DND-41 (cell line): ENCODE results near the gene GTF2F1.
"Not testable (repeated sequence)": the region's sequence is repeated elsewhere in the genome, so short reads cannot be mapped to it uniquely, and the experiment has no call there.

ENCODE experiments used
- ATAC-seq: fragments of 200-7000 bp; cut with Tn5 transposase; 3 replicates; pipeline ENCODE4 v1.9.1; 2021; ENCODE audit warnings: low read depth; ENCODE audit not compliant: insufficient read depth
- DNase-seq: peaks from one replicate; pipeline ENCODE4 v3.0.0-alpha.2; 2020
- H2AFZ ChIP-seq: 2 replicates; pipeline ENCODE4 v1.6.0; 2012; ENCODE audit warnings: low read depth, low read length
- H3K27ac ChIP-seq: 2 replicates; pipeline ENCODE4 v1.5.1; 2012; ENCODE audit warnings: low read length, inconsistent platforms
- H3K27me3 ChIP-seq: fragments of 200-600 bp; sonication (generic); 2 replicates; pipeline ENCODE4 v1.6.0; 2012; ENCODE audit warnings: low read length, mild to moderate bottlenecking, inconsistent platforms; ENCODE audit not compliant: insufficient read depth, poor library complexity
- H3K36me3 ChIP-seq: 2 replicates; pipeline ENCODE4 v1.5.1; 2012; ENCODE audit warnings: low read length, inconsistent platforms; ENCODE audit not compliant: insufficient read depth
- H3K4me1 ChIP-seq: 2 replicates; pipeline ENCODE4 v1.5.1; 2012; ENCODE audit warnings: mild to moderate bottlenecking, low read length; ENCODE audit not compliant: insufficient read depth
- H3K4me2 ChIP-seq: 2 replicates; pipeline ENCODE4 v1.6.0; 2012; ENCODE audit warnings: mild to moderate bottlenecking, moderate library complexity, low read length, inconsistent platforms; ENCODE audit not compliant: insufficient read depth
- H3K4me3 ChIP-seq, 2 experiments: fragments of 200-600 bp in 1 of 2; shearing (Covaris generic) in 1 of 2; 2 replicates each; pipeline ENCODE4 v1.5.1; 2012 to 2016; ENCODE audit warnings: inconsistent platforms in 2 of 2, low read length in 2 of 2, mild to moderate bottlenecking in 2 of 2, low read depth in 1 of 2, moderate library complexity in 1 of 2
- H3K79me2 ChIP-seq: 2 replicates; pipeline ENCODE4 v1.6.0; 2012; ENCODE audit warnings: low read length, inconsistent platforms; ENCODE audit not compliant: insufficient read depth
- H3K9ac ChIP-seq: 2 replicates; pipeline ENCODE4 v1.6.0; 2012; ENCODE audit warnings: low read depth, mild to moderate bottlenecking, inconsistent platforms, low read length, moderate library complexity
- H3K9me3 ChIP-seq: 2 replicates; pipeline ENCODE4 v1.5.1; 2012; ENCODE audit warnings: low read length, moderate library complexity, mild to moderate bottlenecking, inconsistent platforms; ENCODE audit not compliant: insufficient read depth, severe bottlenecking
- H4K20me1 ChIP-seq: 2 replicates; pipeline ENCODE4 v1.6.0; 2012; ENCODE audit warnings: low read length; ENCODE audit not compliant: insufficient read depth
- EZH2 ChIP-seq: IDR thresholded peaks from 3 replicates; pipeline ENCODE4 v1.6.1; 2012; ENCODE audit warnings: borderline replicate concordance, low read depth, mild to moderate bottlenecking, moderate library complexity, low read length, inconsistent platforms; ENCODE audit not compliant: severe bottlenecking
- TF ChIP-seq, protein P1 (sequence below): IDR thresholded peaks from 2 replicates; pipeline ENCODE4 v1.5.1; 2012; ENCODE audit warnings: borderline replicate concordance, low read length, moderate library complexity, mild to moderate bottlenecking; ENCODE audit not compliant: poor library complexity, severe bottlenecking; ENCODE audit errors: extremely low read depth

Gene GTF2F1

DNA sequence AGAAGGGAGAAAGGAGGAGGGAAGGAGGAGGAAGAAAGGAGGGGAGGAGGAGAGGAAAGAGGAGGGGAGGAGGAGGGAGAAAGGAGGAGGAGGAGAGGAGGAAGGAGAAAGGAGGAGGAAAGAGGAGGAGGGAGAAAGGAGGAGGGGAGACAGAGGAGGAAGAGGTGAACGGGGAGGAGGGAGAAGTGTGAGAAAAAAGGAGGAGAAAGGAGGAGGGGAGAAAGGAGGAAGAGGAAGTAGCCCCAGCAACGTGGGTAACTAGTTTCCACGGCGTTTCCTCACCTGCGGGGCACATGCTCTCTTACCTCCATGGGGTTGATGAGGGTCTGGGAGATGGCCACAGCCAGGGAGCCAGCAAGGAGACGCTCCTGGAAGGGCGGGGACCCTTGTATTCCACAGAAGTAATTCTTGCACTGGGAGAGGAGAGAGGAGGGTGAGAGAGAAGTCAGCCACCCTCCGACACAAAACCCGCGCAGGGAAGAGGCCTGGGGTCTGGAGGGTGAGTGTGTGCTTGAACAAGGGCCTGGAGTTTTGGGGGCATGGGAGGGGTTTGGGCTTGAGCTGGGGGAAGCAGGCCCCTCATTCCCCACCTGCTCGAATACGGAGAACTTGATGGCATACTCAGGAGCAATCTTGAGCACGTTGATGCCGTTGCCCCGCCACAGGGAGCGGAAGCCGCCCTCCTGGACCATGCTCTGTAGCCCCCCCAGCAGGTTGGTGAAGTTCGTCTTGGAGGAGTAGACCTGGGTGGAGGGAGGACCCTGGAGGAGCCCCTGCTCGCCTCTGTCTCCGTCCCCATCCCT is 36.7 kb upstream of the GTF2F1 start:
- Histone ChIP-seq H4K20me1 (no peaks in the 10 kb centered on the region), H3K4me2 (no peak overlapping the region), H3K4me1 (peaks cover 13% of the 10 kb centered on the region), H3K9me3 (no peaks in the 10 kb centered on the region), H2AFZ (no peak overlapping the region), H3K79me2 (no peaks in the 10 kb centered on the region), H3K9ac (no peak overlapping the region), H3K27ac (no peak overlapping the region), H3K36me3 (no peaks in the 10 kb centered on the region), H3K4me3 (no peak overlapping the region), H3K27me3 (no peaks in the 10 kb centered on the region)
- ATAC-seq (no peak), DNase-seq (no peak)
- TF ChIP-seq, protein P1, sequence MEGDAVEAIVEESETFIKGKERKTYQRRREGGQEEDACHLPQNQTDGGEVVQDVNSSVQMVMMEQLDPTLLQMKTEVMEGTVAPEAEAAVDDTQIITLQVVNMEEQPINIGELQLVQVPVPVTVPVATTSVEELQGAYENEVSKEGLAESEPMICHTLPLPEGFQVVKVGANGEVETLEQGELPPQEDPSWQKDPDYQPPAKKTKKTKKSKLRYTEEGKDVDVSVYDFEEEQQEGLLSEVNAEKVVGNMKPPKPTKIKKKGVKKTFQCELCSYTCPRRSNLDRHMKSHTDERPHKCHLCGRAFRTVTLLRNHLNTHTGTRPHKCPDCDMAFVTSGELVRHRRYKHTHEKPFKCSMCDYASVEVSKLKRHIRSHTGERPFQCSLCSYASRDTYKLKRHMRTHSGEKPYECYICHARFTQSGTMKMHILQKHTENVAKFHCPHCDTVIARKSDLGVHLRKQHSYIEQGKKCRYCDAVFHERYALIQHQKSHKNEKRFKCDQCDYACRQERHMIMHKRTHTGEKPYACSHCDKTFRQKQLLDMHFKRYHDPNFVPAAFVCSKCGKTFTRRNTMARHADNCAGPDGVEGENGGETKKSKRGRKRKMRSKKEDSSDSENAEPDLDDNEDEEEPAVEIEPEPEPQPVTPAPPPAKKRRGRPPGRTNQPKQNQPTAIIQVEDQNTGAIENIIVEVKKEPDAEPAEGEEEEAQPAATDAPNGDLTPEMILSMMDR = no peak
- TF ChIP-seq EZH2 = no peak

DNA sequence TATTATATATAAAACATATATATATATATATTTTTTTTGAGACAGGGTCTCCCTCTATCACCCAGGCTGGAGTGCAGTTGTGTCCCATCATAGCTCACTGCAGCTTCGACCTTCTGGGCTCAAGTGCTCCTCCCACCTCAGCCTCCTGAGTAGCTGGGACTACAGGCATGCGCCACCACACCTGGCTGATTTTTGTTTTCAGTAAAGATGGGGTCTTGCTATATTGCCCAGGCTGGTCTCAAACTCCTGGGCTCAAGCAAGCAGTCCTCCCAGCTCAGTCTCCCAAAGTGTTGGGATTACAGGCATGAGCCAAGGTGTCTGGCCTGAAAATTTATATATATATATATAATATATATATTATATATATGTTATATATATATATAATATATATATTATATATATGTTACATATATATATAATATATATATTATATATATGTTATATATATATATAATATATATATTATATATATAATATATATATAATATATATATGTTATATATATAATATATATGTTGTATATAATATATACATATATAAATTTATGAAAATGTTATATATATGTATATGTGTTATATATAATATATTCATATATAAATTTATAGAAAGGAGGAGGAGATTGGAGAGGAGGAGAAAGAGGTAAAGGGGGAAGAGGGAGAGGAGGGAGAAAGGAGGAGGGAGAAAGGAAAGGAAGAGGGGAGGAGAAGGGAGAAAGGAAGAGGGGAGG is 35.9 kb upstream of the GTF2F1 start:
- H3K4me3 ChIP-seq, DNase-seq, H2AFZ ChIP-seq, H3K4me2 ChIP-seq, H3K9me3 ChIP-seq, ATAC-seq, H3K27ac ChIP-seq, H3K79me2 ChIP-seq, H3K36me3 ChIP-seq, H3K9ac ChIP-seq, H4K20me1 ChIP-seq, H3K27me3 ChIP-seq: not testable (repeated sequence)
- H3K4me1 ChIP-seq = peaks cover 13% of the 10 kb centered on the region

DNA sequence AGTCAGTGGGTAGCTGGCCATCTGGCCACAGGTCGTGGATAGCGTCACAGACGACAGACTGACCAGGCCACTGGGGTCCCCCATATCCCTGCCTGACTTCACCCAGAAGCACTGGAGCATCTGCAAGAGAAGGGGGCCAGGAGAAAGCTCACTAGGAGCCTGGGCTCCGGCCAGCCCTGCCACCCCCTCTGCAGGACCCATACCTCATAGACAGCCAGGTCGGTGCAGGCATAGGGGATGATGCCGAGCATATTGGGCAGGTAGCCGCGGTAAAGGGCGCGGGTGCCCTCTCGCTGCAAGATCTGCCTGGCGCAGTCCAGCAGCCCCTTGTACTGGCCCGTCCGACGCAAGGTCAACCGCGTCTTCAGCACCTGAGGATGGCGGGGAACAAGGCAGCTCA is 34.2 kb upstream of the GTF2F1 start:
- H3K4me1 ChIP-seq = peaks cover 31% of the 10 kb centered on the region
- no peak overlapping the region for H2AFZ ChIP-seq
- H3K27me3 ChIP-seq = no peaks in the 10 kb centered on the region
- no peak overlapping the region for H3K27ac ChIP-seq
- H3K4me3 ChIP-seq = no peak overlapping the region
- peaks cover 23% of the 10 kb centered on the region for H3K79me2 ChIP-seq
- TF ChIP-seq, protein P1 = no peak
- no peak for TF ChIP-seq EZH2
- H3K9me3 ChIP-seq = no peaks in the 10 kb centered on the region
- peaks cover 20% of the 10 kb centered on the region for H4K20me1 ChIP-seq
- no peak overlapping the region for H3K9ac ChIP-seq
- ATAC-seq = no peak
- no peak for DNase-seq
- peaks cover 19% of the 10 kb centered on the region for H3K36me3 ChIP-seq
- no peak overlapping the region for H3K4me2 ChIP-seq
